Activated CD4-positive, CD25-positive, alpha-beta regulatory T cell treated with anti-CD3 and anti-CD28 coated beads, Interleukin-2, amount 50 U/mL, for 72 hours (primary cell): Measurements from ENCODE around the gene LRP2.
"Not testable (repeated sequence)": the region's sequence is repeated elsewhere in the genome, so short reads cannot be mapped to it uniquely, and the experiment has no call there.

Experiments used
- DNase-seq: peaks from one replicate; pipeline ENCODE4 v3.0.0; 2021

The LRP2 gene

DNA sequence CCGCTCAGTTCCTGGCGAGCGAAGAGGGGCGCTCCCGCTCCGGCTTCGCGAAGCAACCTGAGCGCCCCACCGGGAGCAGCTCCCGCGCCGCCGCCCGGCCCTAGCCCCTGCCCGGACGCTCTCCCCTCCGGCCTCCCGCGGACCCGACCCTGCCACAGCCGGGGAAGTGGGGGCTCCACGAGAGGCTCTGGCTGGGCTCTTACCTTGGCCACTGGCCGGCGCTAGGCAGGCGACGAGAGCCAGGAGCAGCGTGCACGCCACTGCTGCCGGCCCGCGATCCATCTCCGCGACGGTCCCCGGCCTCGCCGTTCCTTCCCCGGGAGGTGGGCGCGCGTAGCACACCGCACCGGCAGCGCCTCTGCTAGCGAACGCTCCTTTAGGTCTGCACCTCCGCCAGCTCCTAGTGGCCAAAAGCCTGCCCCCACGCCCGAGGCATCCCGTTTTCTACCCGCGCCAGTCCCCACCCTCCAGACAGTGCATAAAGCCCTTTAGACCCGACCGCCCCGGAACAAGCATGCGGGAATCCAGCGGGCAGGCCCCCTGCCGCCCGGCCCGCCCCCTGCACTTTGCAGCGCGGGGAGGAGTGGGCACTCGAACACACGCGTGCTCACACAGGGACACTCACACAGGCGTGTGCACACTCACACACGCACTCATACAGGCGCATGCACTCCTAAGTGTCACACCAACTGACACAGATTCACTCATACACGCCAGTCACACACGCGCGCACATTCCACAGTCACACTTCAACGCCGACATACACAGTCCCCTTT lies at the start of gene LRP2:
Gene LRP2 (minus strand): TSS at position 417 of the 776 bp plus-strand sequence. CDS start 135 bp downstream, at position 282.
- DNase-seq: peak; percentile 31

DNA sequence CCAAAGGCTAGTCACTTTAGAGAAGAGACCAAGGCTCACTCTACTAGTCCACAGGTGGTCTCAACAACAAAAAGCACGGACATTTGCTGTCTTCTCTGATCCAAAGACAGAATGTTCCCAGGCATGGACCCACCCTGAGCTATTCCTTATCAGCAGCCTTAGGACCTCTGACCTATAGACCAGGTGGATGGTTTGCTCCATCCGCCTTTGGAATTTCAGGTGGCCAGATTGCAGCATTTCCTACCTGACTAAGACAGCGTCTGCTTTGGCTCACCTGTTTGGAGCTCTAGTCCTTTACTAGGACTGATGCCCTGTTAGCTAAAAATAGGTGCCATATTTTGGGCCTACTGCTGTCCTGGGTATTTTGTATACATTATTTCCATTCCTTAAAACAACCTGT lies 44.6 kb upstream of the LRP2 start:
- no peak for DNase-seq

GRCh38 chr2:169399491-169399890 lies 37.2 kb upstream of the LRP2 start:
- not testable (repeated sequence) for DNase-seq

- DNase-seq: no peak
Measured at GRCh38 chr2:169397697-169398096, 35.4 kb upstream of the LRP2 start.

- no peak for DNase-seq
Measured at GRCh38 chr2:169395821-169396374, 33.6 kb upstream of the LRP2 start.

DNA sequence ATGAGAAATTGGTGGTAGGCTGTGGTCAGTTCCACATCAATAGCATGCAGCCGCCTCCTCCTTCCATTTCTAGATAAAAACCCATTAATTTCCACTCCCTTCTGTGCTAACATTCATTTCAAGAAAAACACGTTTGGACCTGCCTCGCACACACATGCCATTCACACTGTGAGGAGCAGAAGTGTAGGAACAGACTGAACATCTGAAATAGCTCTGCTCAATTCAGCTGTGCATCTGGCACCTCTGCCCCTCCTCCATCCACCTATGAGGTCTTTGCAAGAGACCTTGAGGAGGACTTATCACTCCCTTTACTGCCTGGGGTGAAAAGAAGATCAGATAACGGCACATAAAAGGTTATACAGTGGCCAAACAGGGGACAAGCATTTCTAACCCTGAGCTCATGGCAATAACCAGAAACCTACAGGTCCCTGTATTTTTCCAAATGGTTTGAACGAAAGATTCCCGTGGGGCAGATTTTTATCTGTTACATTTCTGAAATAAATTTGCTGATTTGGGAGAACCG lies 30.8 kb upstream of the LRP2 start:
- DNase-seq: no peak

DNA sequence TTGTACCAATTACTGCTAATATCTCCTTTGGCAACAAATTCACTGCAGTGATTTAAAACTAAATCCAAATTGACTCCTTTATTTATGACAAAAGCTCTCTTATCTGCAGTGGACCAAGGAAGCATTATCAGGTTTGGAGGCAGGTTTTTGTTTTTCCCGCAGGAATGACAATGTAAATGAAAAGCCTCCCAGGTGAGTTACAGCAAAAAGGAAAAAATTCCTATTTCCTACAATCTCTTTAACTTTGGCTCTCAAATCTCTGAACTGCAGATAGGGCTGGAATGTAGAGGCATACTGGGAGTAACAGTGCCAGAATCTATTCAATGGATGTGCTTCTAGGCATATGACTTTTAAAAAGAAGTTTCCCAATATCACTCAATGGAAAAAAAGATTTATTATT lies 28.9 kb upstream of the LRP2 start:
- DNase-seq: no peak

DNA sequence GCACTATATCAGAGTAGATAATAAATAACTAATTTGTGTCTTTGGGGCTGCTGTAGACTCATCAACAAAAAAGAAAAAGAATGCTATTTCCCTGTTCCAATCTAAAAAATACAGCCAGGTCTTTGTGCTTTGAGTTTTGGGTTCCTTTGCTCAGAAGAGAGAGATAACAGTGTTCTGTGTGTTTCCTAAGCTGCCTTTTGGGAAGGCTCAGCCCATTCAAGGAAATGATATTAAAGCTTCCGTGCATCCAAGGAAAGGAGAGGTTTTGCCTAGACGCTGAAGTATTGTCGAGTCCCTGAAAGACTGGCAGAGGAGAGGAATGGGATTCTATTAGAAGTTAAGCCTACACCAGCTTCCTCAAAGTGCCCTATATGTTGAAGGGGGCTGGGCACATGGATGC lies 25.8 kb upstream of the LRP2 start:
- no peak for DNase-seq

DNA sequence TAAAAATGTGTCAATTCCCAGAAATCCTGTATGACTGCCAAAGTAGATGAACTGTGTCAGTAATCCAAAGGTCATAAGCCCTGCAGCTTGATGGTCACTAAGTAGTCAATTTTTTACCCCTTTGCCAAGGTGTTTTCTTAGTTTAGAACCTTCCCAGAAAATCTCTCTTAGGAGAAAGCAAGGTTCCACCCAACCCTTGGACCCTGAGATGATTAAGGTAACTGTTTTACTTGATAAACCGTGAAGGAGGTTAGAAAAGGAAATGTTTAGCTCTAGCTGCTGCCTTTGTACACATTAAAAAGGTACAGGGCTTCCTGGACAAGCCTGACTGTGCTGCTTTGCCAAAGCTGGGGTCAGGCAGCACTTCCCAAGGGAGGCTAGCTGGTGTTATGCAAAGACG lies 24.4 kb upstream of the LRP2 start:
- DNase-seq: no peak

DNA sequence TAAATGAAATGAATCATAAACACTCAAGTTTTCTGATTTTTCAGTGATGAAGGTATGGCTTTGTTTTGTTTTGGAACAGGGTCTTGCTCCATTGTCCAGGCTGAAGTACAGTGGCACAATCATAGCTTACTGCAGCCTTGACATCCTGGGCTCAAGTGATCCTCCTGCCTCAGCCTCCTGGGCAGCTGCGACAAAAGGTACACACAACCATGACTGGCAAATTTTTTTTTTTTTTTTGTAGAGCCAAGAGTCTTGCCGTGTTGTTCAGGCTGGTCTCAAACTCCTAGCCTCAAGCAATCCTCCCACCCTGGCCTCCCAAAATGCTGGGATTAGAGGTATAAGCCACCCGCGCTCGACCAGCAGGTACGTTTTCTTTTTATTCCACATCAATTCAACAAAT lies 22.5 kb upstream of the LRP2 start:
- DNase-seq: no peak

- DNase-seq: no peak
Measured at GRCh38 chr2:169372561-169372960, 10.2 kb upstream of the LRP2 start.

DNA sequence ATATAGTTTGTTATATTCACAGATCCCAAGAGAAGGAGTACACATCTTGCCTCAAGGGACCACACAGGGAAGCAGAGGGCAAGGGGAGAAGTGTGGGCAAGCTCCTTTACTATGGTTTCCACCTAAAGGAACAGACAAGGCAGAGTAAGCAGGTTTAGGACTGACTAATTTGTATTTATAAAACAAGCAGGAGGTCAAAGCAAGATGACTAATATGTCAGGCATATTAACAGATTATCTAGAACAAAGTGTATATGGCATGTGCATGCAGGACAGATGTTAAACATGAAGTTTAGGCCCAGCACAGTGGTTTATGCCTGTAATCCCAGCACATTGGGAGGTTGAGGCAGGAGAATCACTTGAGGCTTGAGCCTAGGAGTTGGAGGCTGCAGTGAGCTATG lies 3.7 kb upstream of the LRP2 start:
- no peak for DNase-seq

DNA sequence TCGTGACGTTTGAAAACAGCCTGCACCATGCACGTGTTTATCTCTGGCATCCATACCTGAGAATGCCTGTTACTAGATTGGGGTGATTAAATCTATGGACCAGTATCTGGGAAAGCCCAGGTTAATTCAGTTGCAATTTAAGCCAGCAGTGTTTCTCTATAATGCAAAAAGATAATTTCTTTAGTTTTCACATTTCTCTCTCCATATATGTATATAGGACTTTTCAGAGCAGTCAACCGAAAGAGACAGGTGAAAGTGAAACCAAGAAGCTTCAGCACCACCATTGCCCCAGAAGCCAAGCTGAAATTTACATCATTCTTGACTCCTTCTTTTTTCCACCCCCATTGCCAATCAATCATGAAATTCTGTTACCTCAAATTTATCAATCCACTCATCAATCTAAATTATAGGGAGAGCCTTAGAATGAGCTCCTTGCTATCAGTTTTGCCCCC lies 2.7 kb upstream of the LRP2 start:
- DNase-seq: no peak

DNA sequence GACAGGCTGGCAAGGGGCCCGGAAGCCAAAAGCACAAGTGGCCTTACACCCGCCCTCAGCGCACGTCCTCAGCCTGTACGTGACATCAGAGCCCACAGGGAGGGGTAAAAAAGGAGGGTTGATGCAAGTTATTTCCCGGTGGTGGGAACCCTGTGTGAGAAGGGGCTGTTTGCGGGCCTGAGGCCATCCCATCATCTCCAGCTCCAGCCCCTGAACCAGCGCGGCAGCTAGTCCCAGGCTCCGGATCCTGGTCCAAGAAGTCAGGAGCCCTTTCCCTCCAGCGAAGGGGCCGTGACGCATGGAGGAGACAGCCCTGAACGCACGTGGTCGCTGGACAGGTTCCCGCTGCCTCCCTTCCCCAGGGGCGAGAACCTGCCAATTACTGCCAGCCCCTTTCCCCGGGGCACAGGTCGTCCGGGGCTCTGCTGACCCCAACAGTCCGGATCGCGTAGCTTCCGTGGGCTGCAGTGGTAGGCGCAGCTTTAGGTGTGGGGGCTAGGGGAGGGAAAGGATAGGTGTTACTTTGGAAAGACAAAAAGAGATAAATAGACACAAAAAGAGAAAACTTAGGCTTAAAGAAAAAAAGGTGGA lies 1.3 kb upstream of the LRP2 start:
- peak; percentile 31 for DNase-seq

- DNase-seq: no peak
Measured at GRCh38 chr2:169362894-169363559, 693 bp upstream of the LRP2 start.

DNA sequence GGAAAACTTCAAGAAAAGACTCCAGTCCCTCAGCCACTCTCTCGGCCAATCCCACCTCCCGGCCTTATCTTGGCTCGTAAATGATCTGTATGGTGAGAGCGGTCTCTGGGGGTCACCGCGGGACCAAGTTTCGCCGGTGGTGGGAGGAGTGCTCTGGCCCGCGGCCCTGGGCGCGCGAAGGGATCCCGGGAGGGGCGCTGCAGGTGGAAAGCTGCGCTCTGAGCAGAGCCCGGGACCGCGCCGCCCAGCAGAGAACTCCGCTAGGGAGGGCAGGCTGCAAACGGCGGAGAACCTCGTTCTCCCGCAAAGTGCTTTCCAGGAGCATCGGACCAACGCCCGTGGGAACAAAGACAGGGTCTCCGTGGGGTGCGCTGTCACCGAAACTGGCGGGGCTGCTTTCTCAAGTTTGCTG lies 622 bp downstream of the LRP2 start:
- no peak for DNase-seq

DNA sequence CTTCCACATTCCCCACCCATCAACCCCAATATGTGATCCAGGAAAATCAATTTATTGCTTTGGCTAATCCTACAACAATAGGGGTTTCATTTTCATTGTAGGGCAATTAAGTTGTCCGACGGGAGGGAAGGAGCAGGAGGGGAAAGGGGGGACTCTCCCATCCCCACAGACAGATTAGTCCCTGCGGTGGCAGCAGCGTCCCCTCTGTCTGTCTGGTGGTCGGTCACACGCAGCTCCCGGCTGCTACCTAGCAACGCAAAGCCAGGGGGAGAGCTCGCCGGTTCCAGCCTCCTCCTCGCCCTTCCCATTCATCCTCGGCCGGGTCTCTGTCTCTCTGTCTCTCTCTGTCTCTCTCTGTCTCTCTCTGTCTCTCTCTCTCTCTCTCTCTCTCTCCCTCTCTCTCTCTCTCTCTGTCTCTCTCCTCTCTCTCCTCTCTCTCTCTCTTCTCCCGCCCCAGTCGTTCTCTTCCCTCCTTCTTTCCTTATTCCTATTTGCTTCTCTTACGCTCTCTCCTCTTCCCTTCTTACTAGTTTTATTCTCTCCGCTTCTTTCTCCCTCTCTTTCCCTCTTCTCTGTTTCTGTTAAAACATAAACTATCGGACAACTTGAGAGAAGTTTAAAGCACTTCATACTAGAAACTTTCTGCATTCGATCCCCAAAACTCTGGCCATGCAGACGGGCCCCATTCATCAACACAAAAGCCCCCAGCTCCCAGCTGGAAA lies 1.2 kb downstream of the LRP2 start:
- no peak for DNase-seq

GRCh38 chr2:169358016-169358415 lies 4.3 kb downstream of the LRP2 start:
- no peak for DNase-seq

DNA sequence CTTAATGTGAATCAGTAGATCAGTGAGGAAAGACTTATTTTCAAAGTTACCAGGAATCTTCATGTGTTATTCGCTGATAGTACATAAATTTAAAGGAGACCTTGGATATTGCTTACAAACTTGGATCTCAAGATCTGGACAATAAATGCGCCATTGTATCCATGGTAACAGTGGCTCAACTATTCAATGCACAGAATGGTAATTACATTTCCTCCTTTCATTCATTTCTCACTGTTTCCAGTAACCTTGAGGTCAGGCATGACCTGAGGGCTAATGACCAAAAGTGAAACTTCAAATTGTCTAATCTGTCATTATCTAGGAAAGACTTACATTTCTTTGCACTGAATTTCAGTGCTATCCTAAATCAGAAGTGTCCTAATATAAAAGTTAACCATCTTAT lies 8.1 kb downstream of the LRP2 start:
- DNase-seq: no peak

DNA sequence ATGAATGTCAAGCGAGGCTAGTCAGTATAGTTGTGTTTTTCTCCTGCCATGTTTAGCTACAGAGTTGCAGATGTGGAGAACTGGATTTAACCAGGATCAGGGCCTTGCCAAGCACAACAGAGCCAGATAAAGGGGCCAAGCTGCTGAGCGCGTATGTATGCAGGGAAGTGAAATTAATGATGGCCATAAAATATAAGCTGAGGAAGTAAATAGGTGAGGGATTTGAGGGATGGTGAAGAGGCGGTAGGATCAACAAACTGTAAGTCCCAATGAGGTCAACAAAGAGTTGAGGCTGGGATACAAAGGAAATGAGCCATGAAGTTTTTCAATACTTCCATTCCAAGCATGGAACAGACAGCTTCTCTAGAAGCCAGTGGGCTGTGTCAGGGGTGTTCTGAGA lies 10.6 kb downstream of the LRP2 start:
- DNase-seq: no peak

DNA sequence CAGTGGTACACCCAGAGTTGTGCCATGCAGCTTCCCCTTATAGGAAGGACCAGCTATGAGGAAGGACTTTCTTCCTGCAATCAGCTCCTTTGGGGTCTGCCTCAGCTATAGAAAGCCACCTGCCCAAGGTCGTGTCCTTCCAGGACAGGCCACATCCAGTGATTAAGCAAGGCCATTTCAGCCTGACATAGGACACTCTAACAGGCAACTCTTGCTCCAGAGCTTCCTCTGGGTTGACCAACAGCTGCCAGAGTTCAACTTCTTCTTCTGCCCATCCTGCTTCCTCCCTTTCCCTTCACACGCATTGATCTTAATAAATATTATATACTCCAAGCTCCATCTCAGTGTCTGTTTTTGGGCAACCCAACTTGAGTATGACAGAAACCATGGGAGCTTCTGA lies 12.8 kb downstream of the LRP2 start:
- DNase-seq: no peak

- no peak for DNase-seq
Measured at GRCh38 chr2:169348321-169349024, 13.9 kb downstream of the LRP2 start.
